Esophagus squamous epithelium (tissue), 4 donors: ENCODE results near the gene TMCC1.

Experiments used
- POLR2A ChIP-seq, 4 donors: fragments of 450-650 bp; IDR thresholded peaks; one replicate each; pipeline ENCODE4 v1.6.1; 2017; ENCODE audit warnings: antibody characterized with exemption in 4 of 4, mild to moderate bottlenecking in 4 of 4, moderate library complexity in 3 of 4
- TF ChIP-seq, protein P1 (sequence below), 6 experiments: fragments of 450-650 bp in 4 of 6; fragments of 200-600 bp in 2 of 6; sonication (generic) in 2 of 6; IDR thresholded peaks; one replicate each; pipeline ENCODE4 v1.5.1; 2016 to 2019; ENCODE audit warnings: antibody characterized with exemption in 6 of 6, mild to moderate bottlenecking in 4 of 6, moderate library complexity in 4 of 6

DNA sequence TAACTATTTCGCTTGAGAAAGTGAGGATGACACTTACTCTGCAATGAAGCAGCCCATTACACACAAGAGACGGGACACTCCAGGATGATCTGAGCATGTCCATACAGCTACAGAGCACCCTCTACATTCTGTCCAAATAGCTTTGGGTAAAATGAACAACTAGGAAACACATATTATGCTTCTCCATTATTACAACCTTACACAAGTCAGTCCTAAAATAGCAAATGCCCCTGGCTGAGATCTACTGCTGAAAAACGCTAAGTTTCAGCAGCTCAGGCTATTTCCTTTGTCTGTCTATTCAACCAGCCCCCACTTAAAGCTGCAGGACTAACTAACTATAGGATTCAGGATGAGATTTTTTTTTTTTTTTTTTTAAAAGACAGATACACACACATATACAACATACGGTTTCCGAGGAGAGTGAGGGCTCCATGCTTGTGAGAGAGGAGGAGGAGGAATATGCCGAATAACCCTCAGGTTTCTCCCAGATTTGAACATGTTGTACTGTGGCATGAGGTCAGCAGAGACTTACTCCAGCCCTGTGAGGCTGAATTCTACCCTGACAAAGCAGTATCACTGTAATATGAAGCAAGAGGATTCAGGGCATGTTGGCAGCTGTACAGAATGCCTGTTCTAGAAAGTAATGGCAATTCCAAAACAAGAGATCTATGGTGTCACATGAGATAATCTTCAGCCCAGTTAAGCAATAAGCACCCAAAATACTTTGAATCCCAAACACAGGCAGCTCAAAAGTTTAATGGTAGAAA lies 169.8 kb downstream of the TMCC1 start:
- no peak for TF ChIP-seq POLR2A (IDR thresholded peaks at IDR 0.05)
- TF ChIP-seq, protein P1, sequence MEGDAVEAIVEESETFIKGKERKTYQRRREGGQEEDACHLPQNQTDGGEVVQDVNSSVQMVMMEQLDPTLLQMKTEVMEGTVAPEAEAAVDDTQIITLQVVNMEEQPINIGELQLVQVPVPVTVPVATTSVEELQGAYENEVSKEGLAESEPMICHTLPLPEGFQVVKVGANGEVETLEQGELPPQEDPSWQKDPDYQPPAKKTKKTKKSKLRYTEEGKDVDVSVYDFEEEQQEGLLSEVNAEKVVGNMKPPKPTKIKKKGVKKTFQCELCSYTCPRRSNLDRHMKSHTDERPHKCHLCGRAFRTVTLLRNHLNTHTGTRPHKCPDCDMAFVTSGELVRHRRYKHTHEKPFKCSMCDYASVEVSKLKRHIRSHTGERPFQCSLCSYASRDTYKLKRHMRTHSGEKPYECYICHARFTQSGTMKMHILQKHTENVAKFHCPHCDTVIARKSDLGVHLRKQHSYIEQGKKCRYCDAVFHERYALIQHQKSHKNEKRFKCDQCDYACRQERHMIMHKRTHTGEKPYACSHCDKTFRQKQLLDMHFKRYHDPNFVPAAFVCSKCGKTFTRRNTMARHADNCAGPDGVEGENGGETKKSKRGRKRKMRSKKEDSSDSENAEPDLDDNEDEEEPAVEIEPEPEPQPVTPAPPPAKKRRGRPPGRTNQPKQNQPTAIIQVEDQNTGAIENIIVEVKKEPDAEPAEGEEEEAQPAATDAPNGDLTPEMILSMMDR (IDR thresholded peaks at IDR 0.05): no peak
